ENCODE measurements around the gene AZU1.

- TF ChIP-seq POLR2A (IDR thresholded peaks at IDR 0.05) (no peak), CTCF (IDR thresholded peaks at IDR 0.05) (no peak)
Measured at GRCh38 chr19:798415-799075, 29.1 kb upstream of the AZU1 start.
